ENCODE results near the gene CTNNBL1. TPM values are rescaled to one million over a fixed set of nuclear protein-coding genes. Genes with fewer than 3 reads are reported as not detected.

The CTNNBL1 gene
- total and polyA plus RNA-seq, 2 experiments from 2014 or later: 36.3 to 68.7 TPM

- TF ChIP-seq, protein P1, sequence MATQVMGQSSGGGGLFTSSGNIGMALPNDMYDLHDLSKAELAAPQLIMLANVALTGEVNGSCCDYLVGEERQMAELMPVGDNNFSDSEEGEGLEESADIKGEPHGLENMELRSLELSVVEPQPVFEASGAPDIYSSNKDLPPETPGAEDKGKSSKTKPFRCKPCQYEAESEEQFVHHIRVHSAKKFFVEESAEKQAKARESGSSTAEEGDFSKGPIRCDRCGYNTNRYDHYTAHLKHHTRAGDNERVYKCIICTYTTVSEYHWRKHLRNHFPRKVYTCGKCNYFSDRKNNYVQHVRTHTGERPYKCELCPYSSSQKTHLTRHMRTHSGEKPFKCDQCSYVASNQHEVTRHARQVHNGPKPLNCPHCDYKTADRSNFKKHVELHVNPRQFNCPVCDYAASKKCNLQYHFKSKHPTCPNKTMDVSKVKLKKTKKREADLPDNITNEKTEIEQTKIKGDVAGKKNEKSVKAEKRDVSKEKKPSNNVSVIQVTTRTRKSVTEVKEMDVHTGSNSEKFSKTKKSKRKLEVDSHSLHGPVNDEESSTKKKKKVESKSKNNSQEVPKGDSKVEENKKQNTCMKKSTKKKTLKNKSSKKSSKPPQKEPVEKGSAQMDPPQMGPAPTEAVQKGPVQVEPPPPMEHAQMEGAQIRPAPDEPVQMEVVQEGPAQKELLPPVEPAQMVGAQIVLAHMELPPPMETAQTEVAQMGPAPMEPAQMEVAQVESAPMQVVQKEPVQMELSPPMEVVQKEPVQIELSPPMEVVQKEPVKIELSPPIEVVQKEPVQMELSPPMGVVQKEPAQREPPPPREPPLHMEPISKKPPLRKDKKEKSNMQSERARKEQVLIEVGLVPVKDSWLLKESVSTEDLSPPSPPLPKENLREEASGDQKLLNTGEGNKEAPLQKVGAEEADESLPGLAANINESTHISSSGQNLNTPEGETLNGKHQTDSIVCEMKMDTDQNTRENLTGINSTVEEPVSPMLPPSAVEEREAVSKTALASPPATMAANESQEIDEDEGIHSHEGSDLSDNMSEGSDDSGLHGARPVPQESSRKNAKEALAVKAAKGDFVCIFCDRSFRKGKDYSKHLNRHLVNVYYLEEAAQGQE (IDR thresholded peaks at IDR 0.05; ENCODE audit: unreplicated experiment): no peak
- TF ChIP-seq, protein P2, sequence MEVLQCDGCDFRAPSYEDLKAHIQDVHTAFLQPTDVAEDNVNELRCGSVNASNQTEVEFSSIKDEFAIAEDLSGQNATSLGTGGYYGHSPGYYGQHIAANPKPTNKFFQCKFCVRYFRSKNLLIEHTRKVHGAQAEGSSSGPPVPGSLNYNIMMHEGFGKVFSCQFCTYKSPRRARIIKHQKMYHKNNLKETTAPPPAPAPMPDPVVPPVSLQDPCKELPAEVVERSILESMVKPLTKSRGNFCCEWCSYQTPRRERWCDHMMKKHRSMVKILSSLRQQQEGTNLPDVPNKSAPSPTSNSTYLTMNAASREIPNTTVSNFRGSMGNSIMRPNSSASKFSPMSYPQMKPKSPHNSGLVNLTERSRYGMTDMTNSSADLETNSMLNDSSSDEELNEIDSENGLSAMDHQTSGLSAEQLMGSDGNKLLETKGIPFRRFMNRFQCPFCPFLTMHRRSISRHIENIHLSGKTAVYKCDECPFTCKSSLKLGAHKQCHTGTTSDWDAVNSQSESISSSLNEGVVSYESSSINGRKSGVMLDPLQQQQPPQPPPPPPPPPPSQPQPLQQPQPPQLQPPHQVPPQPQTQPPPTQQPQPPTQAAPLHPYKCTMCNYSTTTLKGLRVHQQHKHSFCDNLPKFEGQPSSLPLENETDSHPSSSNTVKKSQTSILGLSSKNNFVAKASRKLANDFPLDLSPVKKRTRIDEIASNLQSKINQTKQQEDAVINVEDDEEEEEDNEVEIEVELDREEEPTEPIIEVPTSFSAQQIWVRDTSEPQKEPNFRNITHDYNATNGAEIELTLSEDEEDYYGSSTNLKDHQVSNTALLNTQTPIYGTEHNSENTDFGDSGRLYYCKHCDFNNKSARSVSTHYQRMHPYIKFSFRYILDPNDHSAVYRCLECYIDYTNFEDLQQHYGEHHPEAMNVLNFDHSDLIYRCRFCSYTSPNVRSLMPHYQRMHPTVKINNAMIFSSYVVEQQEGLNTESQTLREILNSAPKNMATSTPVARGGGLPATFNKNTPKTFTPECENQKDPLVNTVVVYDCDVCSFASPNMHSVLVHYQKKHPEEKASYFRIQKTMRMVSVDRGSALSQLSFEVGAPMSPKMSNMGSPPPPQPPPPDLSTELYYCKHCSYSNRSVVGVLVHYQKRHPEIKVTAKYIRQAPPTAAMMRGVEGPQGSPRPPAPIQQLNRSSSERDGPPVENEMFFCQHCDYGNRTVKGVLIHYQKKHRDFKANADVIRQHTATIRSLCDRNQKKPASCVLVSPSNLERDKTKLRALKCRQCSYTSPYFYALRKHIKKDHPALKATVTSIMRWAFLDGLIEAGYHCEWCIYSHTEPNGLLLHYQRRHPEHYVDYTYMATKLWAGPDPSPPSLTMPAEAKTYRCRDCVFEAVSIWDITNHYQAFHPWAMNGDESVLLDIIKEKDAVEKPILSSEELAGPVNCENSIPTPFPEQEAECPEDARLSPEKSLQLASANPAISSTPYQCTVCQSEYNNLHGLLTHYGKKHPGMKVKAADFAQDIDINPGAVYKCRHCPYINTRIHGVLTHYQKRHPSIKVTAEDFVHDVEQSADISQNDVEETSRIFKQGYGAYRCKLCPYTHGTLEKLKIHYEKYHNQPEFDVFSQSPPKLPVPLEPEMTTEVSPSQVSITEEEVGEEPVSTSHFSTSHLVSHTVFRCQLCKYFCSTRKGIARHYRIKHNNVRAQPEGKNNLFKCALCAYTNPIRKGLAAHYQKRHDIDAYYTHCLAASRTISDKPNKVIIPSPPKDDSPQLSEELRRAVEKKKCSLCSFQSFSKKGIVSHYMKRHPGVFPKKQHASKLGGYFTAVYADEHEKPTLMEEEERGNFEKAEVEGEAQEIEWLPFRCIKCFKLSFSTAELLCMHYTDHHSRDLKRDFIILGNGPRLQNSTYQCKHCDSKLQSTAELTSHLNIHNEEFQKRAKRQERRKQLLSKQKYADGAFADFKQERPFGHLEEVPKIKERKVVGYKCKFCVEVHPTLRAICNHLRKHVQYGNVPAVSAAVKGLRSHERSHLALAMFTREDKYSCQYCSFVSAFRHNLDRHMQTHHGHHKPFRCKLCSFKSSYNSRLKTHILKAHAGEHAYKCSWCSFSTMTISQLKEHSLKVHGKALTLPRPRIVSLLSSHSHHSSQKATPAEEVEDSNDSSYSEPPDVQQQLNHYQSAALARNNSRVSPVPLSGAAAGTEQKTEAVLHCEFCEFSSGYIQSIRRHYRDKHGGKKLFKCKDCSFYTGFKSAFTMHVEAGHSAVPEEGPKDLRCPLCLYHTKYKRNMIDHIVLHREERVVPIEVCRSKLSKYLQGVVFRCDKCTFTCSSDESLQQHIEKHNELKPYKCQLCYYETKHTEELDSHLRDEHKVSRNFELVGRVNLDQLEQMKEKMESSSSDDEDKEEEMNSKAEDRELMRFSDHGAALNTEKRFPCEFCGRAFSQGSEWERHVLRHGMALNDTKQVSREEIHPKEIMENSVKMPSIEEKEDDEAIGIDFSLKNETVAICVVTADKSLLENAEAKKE (CRISPR knock-in tag; IDR thresholded peaks at IDR 0.05): no peak
Measured at GRCh38 chr20:37796121-37796520, 102.3 kb downstream of the CTNNBL1 start (continued).

DNA sequence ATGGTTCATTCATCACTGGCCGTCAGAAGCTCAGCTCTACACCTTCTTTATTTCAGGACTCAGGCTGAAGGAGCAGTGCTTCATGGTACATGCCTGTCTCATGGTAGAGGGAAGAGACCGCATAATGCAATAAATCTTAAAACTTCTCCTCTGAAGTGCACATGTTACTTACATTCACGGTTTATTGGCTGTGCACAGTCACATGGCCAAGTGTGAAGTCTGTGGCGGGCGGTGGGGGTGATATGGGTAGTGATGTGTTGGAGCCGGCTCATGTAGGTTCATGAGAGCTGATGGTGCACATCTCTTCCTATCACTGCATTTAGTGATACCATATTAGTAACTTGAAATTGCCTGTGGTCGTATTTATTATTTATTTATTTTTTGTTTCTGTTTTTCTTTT is 102.9 kb downstream of the CTNNBL1 start:
- Histone ChIP-seq H2AFZ (no peak overlapping the region), H3K4me3 (no peak overlapping the region), H3K27ac (ENCODE audit: low read depth) (no peak overlapping the region), H3K4me2 (no peak overlapping the region), H3K4me1 (ENCODE audit: insufficient read depth) (no peaks in the 10 kb centered on the region), H3K27me3 (ENCODE audit: insufficient read depth) (no peaks in the 10 kb centered on the region), H3K9me2 (ENCODE audit: insufficient read depth) (no peaks in the 10 kb centered on the region; the same call in 1 of the 2 replicates), H3F3A (replicated peaks; ENCODE audit: low read depth) (no peaks in the 10 kb centered on the region), H3K79me2 (replicated peaks; ENCODE audit: insufficient read depth) (no peaks in the 10 kb centered on the region), H4K20me1 (replicated peaks; ENCODE audit: insufficient read depth) (peaks cover 2% of the 10 kb centered on the region; the same call in 1 of the 2 replicates), H3K36me3 (ENCODE audit: insufficient read depth) (peaks cover 3% of the 10 kb centered on the region; the same call in 1 of the 2 replicates)
- no peaks in the 10 kb centered on the region for H3K27me3 Mint-ChIP-seq (ENCODE audit: insufficient read depth, low read depth, poor library complexity)
- peaks cover 7% of the 10 kb centered on the region; the same call in 2 of the 3 replicates for H3K9me3 Mint-ChIP-seq
- ATAC-seq: no peak
- no peak for TF ChIP-seq NANOG (IDR thresholded peaks at IDR 0.05; ENCODE audit: borderline replicate concordance)
- TF ChIP-seq STAT1 (IDR thresholded peaks at IDR 0.05; ENCODE audit: unreplicated experiment): no peak
- no peak overlapping the region for H3K27ac Mint-ChIP-seq
- H3K4me1 Mint-ChIP-seq: peaks cover 3% of the 10 kb centered on the region; the same call in 1 of the 3 replicates
- peaks cover 8% of the 10 kb centered on the region for H3K36me3 Mint-ChIP-seq (ENCODE audit: low read depth)
- no peak for DNase-seq (ENCODE audit: low spot score)
- H3K4me3 Mint-ChIP-seq: no peak overlapping the region

Data from GM23338 (cell line).